Measurements from ENCODE around the gene ADRA2B. TPM values are rescaled to one million over a fixed set of nuclear protein-coding genes. Genes with fewer than 3 reads are reported as not detected.
"Not testable (repeated sequence)": the region's sequence is repeated elsewhere in the genome, so short reads cannot be mapped to it uniquely, and the experiment has no call there.

Gene ADRA2B
- total RNA-seq, 1 experiment from 2014 or later, result not detected

GRCh38 chr2:96075199-96075771 is 41.1 kb downstream of the ADRA2B start:
- CTCF ChIA-PET, result no interaction called here
- no peak for TF ChIP-seq CTCF (IDR thresholded peaks at IDR 0.05; ENCODE audit: unreplicated experiment)
- DNase-seq, result no peak
- BruUV-seq (replicated peaks), result no TSS peak
- intact Hi-C loops (cut with micrococcal nuclease; ENCODE audit: unreplicated experiment), result no loop called here
- Mint-ChIP-seq H3K36me3 (ENCODE audit: insufficient read depth, unreplicated experiment) (no peaks in the 10 kb centered on the region), H3K4me3 (ENCODE audit: low read depth, unreplicated experiment) (no peak overlapping the region), H3K27me3 (ENCODE audit: unreplicated experiment) (peaks cover 66% of the 10 kb centered on the region), H3K9me3 (ENCODE audit: low read depth, unreplicated experiment) (no peaks in the 10 kb centered on the region), H3K4me1 (ENCODE audit: low read depth, unreplicated experiment) (no peaks in the 10 kb centered on the region), H3K27ac (ENCODE audit: unreplicated experiment) (no peak overlapping the region)

- intact Hi-C loops (cut with micrococcal nuclease; ENCODE audit: unreplicated experiment), result no loop called here
- H3K9me3 Mint-ChIP-seq (ENCODE audit: low read depth, unreplicated experiment), result no peaks in the 10 kb centered on the region
- no peak overlapping the region for H3K4me3 Mint-ChIP-seq (ENCODE audit: low read depth, unreplicated experiment)
- DNase-seq, result no peak
- peaks cover 65% of the 10 kb centered on the region for H3K27me3 Mint-ChIP-seq (ENCODE audit: unreplicated experiment)
- no peak overlapping the region for H3K27ac Mint-ChIP-seq (ENCODE audit: unreplicated experiment)
- no peaks in the 10 kb centered on the region for H3K4me1 Mint-ChIP-seq (ENCODE audit: low read depth, unreplicated experiment)
- no peak for TF ChIP-seq CTCF (IDR thresholded peaks at IDR 0.05; ENCODE audit: unreplicated experiment)
- CTCF ChIA-PET, result no interaction called here
- BruUV-seq (replicated peaks), result no TSS peak
- no peaks in the 10 kb centered on the region for H3K36me3 Mint-ChIP-seq (ENCODE audit: insufficient read depth, unreplicated experiment)
Observed at GRCh38 chr2:96074156-96074555, 42.2 kb downstream of the ADRA2B start.

GRCh38 chr2:96073170-96073775 is 43.1 kb downstream of the ADRA2B start:
- H3K4me1 Mint-ChIP-seq (ENCODE audit: low read depth, unreplicated experiment), result no peaks in the 10 kb centered on the region
- TF ChIP-seq CTCF (IDR thresholded peaks at IDR 0.05; ENCODE audit: unreplicated experiment), result no peak
- BruUV-seq (replicated peaks), result no TSS peak
- H3K27ac Mint-ChIP-seq (ENCODE audit: unreplicated experiment), result no peak overlapping the region
- H3K36me3 Mint-ChIP-seq (ENCODE audit: insufficient read depth, unreplicated experiment), result no peaks in the 10 kb centered on the region
- H3K4me3 Mint-ChIP-seq (ENCODE audit: low read depth, unreplicated experiment), result no peak overlapping the region
- no peaks in the 10 kb centered on the region for H3K9me3 Mint-ChIP-seq (ENCODE audit: low read depth, unreplicated experiment)
- peaks cover 57% of the 10 kb centered on the region for H3K27me3 Mint-ChIP-seq (ENCODE audit: unreplicated experiment)
- intact Hi-C loops (cut with micrococcal nuclease; ENCODE audit: unreplicated experiment), result no loop called here
- CTCF ChIA-PET, result interaction anchor here (0.6 to 1.7 kb wide), 3 partner anchors 16 to 1720 kb away, joined by 3 read pairs; no protein-coding TSS in a partner anchor
- no peak for DNase-seq

- Mint-ChIP-seq H3K27ac (ENCODE audit: unreplicated experiment) (no peak overlapping the region), H3K36me3 (ENCODE audit: insufficient read depth, unreplicated experiment) (no peaks in the 10 kb centered on the region), H3K27me3 (ENCODE audit: unreplicated experiment) (peaks cover 63% of the 10 kb centered on the region), H3K4me3 (ENCODE audit: low read depth, unreplicated experiment) (no peak overlapping the region), H3K9me3 (ENCODE audit: low read depth, unreplicated experiment) (no peaks in the 10 kb centered on the region), H3K4me1 (ENCODE audit: low read depth, unreplicated experiment) (no peaks in the 10 kb centered on the region)
- intact Hi-C loops (cut with micrococcal nuclease; ENCODE audit: unreplicated experiment), result no loop called here
- CTCF ChIA-PET, result interaction anchor here (0.6 to 1.7 kb wide), 2 partner anchors 16 to 1721 kb away, joined by 3 read pairs; no protein-coding TSS in a partner anchor
- BruUV-seq (replicated peaks), result no TSS peak
- TF ChIP-seq CTCF (IDR thresholded peaks at IDR 0.05; ENCODE audit: unreplicated experiment), result no peak
- DNase-seq, result no peak
Observed at GRCh38 chr2:96072746-96073145, 43.6 kb downstream of the ADRA2B start.

GRCh38 chr2:96071977-96072491 is 44.3 kb downstream of the ADRA2B start:
- H3K4me1 Mint-ChIP-seq (ENCODE audit: low read depth, unreplicated experiment); H3K27ac Mint-ChIP-seq (ENCODE audit: unreplicated experiment); DNase-seq; H3K9me3 Mint-ChIP-seq (ENCODE audit: low read depth, unreplicated experiment); intact Hi-C loops (cut with micrococcal nuclease; ENCODE audit: unreplicated experiment); BruUV-seq (replicated peaks); H3K36me3 Mint-ChIP-seq (ENCODE audit: insufficient read depth, unreplicated experiment); H3K4me3 Mint-ChIP-seq (ENCODE audit: low read depth, unreplicated experiment): not testable (repeated sequence)
- CTCF ChIA-PET, result interaction anchor here (1.7 kb wide), 1 partner anchor 17 kb away, joined by 3 read pairs; no protein-coding TSS in a partner anchor
- H3K27me3 Mint-ChIP-seq (ENCODE audit: unreplicated experiment), result peaks cover 70% of the 10 kb centered on the region

GRCh38 chr2:96071087-96071976 is 45.0 kb downstream of the ADRA2B start:
- H3K27ac Mint-ChIP-seq (ENCODE audit: unreplicated experiment); H3K36me3 Mint-ChIP-seq (ENCODE audit: insufficient read depth, unreplicated experiment); intact Hi-C loops (cut with micrococcal nuclease; ENCODE audit: unreplicated experiment); H3K4me1 Mint-ChIP-seq (ENCODE audit: low read depth, unreplicated experiment); CTCF ChIA-PET; DNase-seq; BruUV-seq (replicated peaks); H3K9me3 Mint-ChIP-seq (ENCODE audit: low read depth, unreplicated experiment); H3K4me3 Mint-ChIP-seq (ENCODE audit: low read depth, unreplicated experiment): not testable (repeated sequence)
- peaks cover 68% of the 10 kb centered on the region for H3K27me3 Mint-ChIP-seq (ENCODE audit: unreplicated experiment)

All from Calu3 (cell line).